Effector memory CD4-positive, alpha-beta T cell (primary cell): ENCODE data around the gene EFCAB11.
A peak's percentile ranks its signal among the peaks of the same experiment; 100 is the strongest.

Experiments used
- DNase-seq, 3 donors: peaks; one replicate each; pipeline ENCODE4 v3.0.0-alpha.2; 2020
- H3K27ac ChIP-seq: 2 replicates; pipeline ENCODE4 v1.7.0; 2013; ENCODE audit warnings: mild to moderate bottlenecking, low read length, moderate library complexity; ENCODE audit not compliant: insufficient read depth, poor library complexity, severe bottlenecking
- H3K27me3 ChIP-seq: replicated peaks from 2 replicates; pipeline ENCODE4 v1.7.0; 2013; ENCODE audit warnings: mild to moderate bottlenecking, low read length; ENCODE audit not compliant: insufficient read depth, control insufficient read depth, poor library complexity, severe bottlenecking
- H3K36me3 ChIP-seq: 2 replicates; pipeline ENCODE4 v1.7.0; 2013; ENCODE audit warnings: mild to moderate bottlenecking, low read length, moderate library complexity; ENCODE audit not compliant: control insufficient read depth, insufficient read depth
- H3K4me1 ChIP-seq: 2 replicates; pipeline ENCODE4 v1.7.0; 2013; ENCODE audit warnings: low read length, mild to moderate bottlenecking; ENCODE audit not compliant: control insufficient read depth, insufficient read depth, poor library complexity, severe bottlenecking
- H3K4me3 ChIP-seq: 2 replicates; pipeline ENCODE4 v1.7.0; 2013; ENCODE audit warnings: low read length, low read depth, mild to moderate bottlenecking; ENCODE audit not compliant: insufficient read depth, poor library complexity, severe bottlenecking
- H3K9me3 ChIP-seq: 2 replicates; pipeline ENCODE4 v1.7.0; 2013; ENCODE audit warnings: mild to moderate bottlenecking, low read length, moderate library complexity; ENCODE audit not compliant: control insufficient read depth

Gene EFCAB11

GRCh38 chr14:89957791-89958190 is 3.3 kb upstream of the EFCAB11 start:
- Histone ChIP-seq H3K36me3 (peaks cover 5% of the 10 kb centered on the region), H3K27ac (no peak overlapping the region), H3K27me3 (no peaks in the 10 kb centered on the region), H3K9me3 (no peaks in the 10 kb centered on the region), H3K4me1 (peaks cover 33% of the 10 kb centered on the region), H3K4me3 (no peak overlapping the region)
- no peak for DNase-seq

DNA sequence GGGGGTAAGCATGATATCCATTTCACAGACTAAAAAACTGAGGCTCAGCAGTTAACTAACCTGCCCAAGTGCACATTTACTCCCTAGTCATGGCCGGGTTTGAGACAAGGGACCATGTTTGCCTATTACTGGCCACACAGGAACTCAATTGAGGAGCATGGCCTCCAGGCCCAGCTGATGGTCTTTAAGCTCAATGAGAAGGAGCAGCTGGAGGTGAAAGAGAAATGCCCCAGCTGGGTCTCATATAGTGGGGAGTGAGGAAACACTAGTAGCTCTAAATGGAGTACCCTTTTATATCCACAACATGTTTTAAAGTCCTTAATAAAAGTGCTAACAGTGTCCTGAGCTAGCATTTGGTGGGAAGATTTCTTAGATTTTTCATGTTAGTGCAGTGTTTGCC is 2.8 kb upstream of the EFCAB11 start:
- Histone ChIP-seq H3K4me3 (no peak overlapping the region), H3K9me3 (no peaks in the 10 kb centered on the region), H3K27ac (peak overlapping the region; percentile 96), H3K4me1 (peaks cover 33% of the 10 kb centered on the region), H3K36me3 (peaks cover 5% of the 10 kb centered on the region), H3K27me3 (no peaks in the 10 kb centered on the region)
- DNase-seq = no peak

GRCh38 chr14:89956661-89957009 is 2.1 kb upstream of the EFCAB11 start:
- no peaks in the 10 kb centered on the region for H3K9me3 ChIP-seq
- peak overlapping the region; percentile 96 for H3K27ac ChIP-seq
- H3K4me3 ChIP-seq = peak overlapping the region; percentile 84
- peaks cover 33% of the 10 kb centered on the region for H3K4me1 ChIP-seq
- H3K36me3 ChIP-seq = peaks cover 5% of the 10 kb centered on the region
- no peaks in the 10 kb centered on the region for H3K27me3 ChIP-seq
- no peak for DNase-seq

- Histone ChIP-seq H3K27ac (peak within 1 kb of the TSS; percentile 96), H3K4me3 (peak within 1 kb of the TSS; percentile 84), H3K36me3 (peaks cover 5% of the 10 kb centered on the region), H3K4me1 (peaks cover 33% of the 10 kb centered on the region), H3K27me3 (no peaks in the 10 kb centered on the region), H3K9me3 (no peaks in the 10 kb centered on the region)
- peak; percentile 93 to 96 (median 95) for DNase-seq
Measured at GRCh38 chr14:89955745-89956660, 1.5 kb upstream of the EFCAB11 start, which contains the start of gene TDP1. Gene TDP1, plus strand, starts transcription at chr14:89955927. Its CDS starts 7,188 bp downstream, at chr14:89963115.

GRCh38 chr14:89955022-89955744 is 653 bp upstream of the EFCAB11 start:
- DNase-seq = no peak
- no peaks in the 10 kb centered on the region for H3K27me3 ChIP-seq
- peaks cover 5% of the 10 kb centered on the region for H3K36me3 ChIP-seq
- H3K4me1 ChIP-seq = peaks cover 26% of the 10 kb centered on the region
- peak overlapping the region; percentile 84 for H3K4me3 ChIP-seq
- no peaks in the 10 kb centered on the region for H3K9me3 ChIP-seq
- peak overlapping the region; percentile 96 for H3K27ac ChIP-seq

GRCh38 chr14:89953602-89954001 is 928 bp downstream of the EFCAB11 start:
- DNase-seq = no peak
- Histone ChIP-seq H3K36me3 (peaks cover 5% of the 10 kb centered on the region), H3K9me3 (no peaks in the 10 kb centered on the region), H3K4me3 (no peak overlapping the region), H3K27ac (no peak overlapping the region), H3K27me3 (no peaks in the 10 kb centered on the region), H3K4me1 (peaks cover 14% of the 10 kb centered on the region)

- H3K27me3 ChIP-seq = no peaks in the 10 kb centered on the region
- no peaks in the 10 kb centered on the region for H3K36me3 ChIP-seq
- H3K4me1 ChIP-seq = peaks cover 10% of the 10 kb centered on the region
- H3K9me3 ChIP-seq = no peaks in the 10 kb centered on the region
- no peak overlapping the region for H3K4me3 ChIP-seq
- no peak overlapping the region for H3K27ac ChIP-seq
- DNase-seq = no peak
Measured at GRCh38 chr14:89952576-89952975, 2.0 kb downstream of the EFCAB11 start.

- DNase-seq = no peak
- no peaks in the 10 kb centered on the region for H3K36me3 ChIP-seq
- no peaks in the 10 kb centered on the region for H3K9me3 ChIP-seq
- no peak overlapping the region for H3K27ac ChIP-seq
- H3K4me1 ChIP-seq = no peaks in the 10 kb centered on the region
- H3K4me3 ChIP-seq = no peak overlapping the region
- no peaks in the 10 kb centered on the region for H3K27me3 ChIP-seq
Measured at GRCh38 chr14:89947344-89947743, 7.2 kb downstream of the EFCAB11 start.

- Histone ChIP-seq H3K9me3 (no peaks in the 10 kb centered on the region), H3K36me3 (no peaks in the 10 kb centered on the region), H3K27me3 (no peaks in the 10 kb centered on the region), H3K27ac (no peak overlapping the region), H3K4me3 (no peak overlapping the region), H3K4me1 (no peaks in the 10 kb centered on the region)
- DNase-seq = no peak
Measured at GRCh38 chr14:89941830-89942377, 12.6 kb downstream of the EFCAB11 start.
